B cell (primary cell): ENCODE data around the gene EMP1. TPM values are rescaled to one million over a fixed set of nuclear protein-coding genes. Genes with fewer than 3 reads are reported as not detected.

Experiments
- ATAC-seq: fragments of 200-7000 bp; cut with Tn5 transposase; one replicate; pipeline ENCODE4 v1.10.0; 2021; ENCODE audit warnings: low read depth, mild to moderate bottlenecking, moderate number of reproducible peaks, moderate library complexity
- CTCF ChIA-PET: fragments of 350-600 bp; sonication (Branson Sonifier 250); formaldehyde crosslinking; loops from one replicate; lab custom pipeline; 2021; ENCODE audit warnings: antibody characterized with exemption, inconsistent platforms; lab: Charles Lee
- POLR2A ChIA-PET: fragments of 350-600 bp; sonication (Branson Sonifier 250); formaldehyde crosslinking; loops from one replicate; lab custom pipeline; 2021; ENCODE audit warnings: antibody characterized with exemption; lab: Charles Lee
- DNase-seq: peaks from one replicate; pipeline ENCODE4 v3.0.0; 2013
- H2AFZ ChIP-seq: 2 replicates; pipeline ENCODE4 v1.6.1; 2012; ENCODE audit warnings: mild to moderate bottlenecking, low read depth, low read length; ENCODE audit not compliant: insufficient read depth, poor library complexity, severe bottlenecking
- H3K27ac ChIP-seq, 2 donors: 1 replicate in 1 of 2; 2 replicates in 1 of 2; pipeline ENCODE4 v1.5.1; 2012 to 2013; ENCODE audit warnings: low read length in 2 of 2, mild to moderate bottlenecking in 2 of 2, moderate library complexity in 1 of 2
- H3K27me3 ChIP-seq, 4 experiments: fragments of 200-600 bp in 1 of 4; sonication (generic) in 1 of 4; replicated peaks in 1 of 4; 1 replicate in 2 of 4; 2 replicates in 2 of 4; pipeline versions ENCODE4 v1.6.1 to v1.7.0; 2013 to 2016; ENCODE audit warnings: low read length in 3 of 4, mild to moderate bottlenecking in 2 of 4, mixed read lengths in 1 of 4, moderate library complexity in 1 of 4; ENCODE audit not compliant: insufficient read depth in 4 of 4, control insufficient read depth in 3 of 4; ENCODE audit errors: control extremely low read depth in 1 of 4
- H3K36me3 ChIP-seq, 2 experiments: replicated peaks in 1 of 2; 1 replicate in 1 of 2; 2 replicates in 1 of 2; pipeline versions ENCODE4 v1.6.1 to v1.7.1; 2013; ENCODE audit warnings: low read length in 1 of 2; ENCODE audit not compliant: insufficient read depth in 2 of 2, control insufficient read depth in 1 of 2; ENCODE audit errors: control extremely low read depth in 1 of 2, extremely low read depth in 1 of 2
- H3K4me1 ChIP-seq, 2 donors: fragments of 200-600 bp in 1 of 2; sonication (generic) in 1 of 2; 1 replicate in 1 of 2; 2 replicates in 1 of 2; pipeline versions ENCODE4 v1.5.1 to v1.6.1; 2013 to 2017; ENCODE audit warnings: low read length in 2 of 2; ENCODE audit not compliant: control insufficient read depth in 2 of 2, insufficient read depth in 2 of 2
- H3K4me2 ChIP-seq: replicated peaks from 2 replicates; pipeline ENCODE3; 2012; ENCODE audit warnings: mild to moderate bottlenecking, low read depth, low read length; ENCODE audit not compliant: poor library complexity, severe bottlenecking
- H3K4me3 ChIP-seq, 5 experiments: fragments of 200-600 bp in 1 of 5; sonication (generic) in 1 of 5; 1 replicate in 3 of 5; 2 replicates in 2 of 5; pipeline versions ENCODE4 v1.5.1 to v1.7.0; 2011 to 2016; ENCODE audit warnings: low read length in 4 of 5, mild to moderate bottlenecking in 4 of 5, low read depth in 2 of 5, control low read depth in 1 of 5, moderate library complexity in 1 of 5; ENCODE audit not compliant: insufficient read depth in 1 of 5; ENCODE audit errors: control extremely low read depth in 1 of 5, extremely low read depth in 1 of 5
- H3K79me2 ChIP-seq: fragments of 200-600 bp; sonication (generic); one replicate; pipeline ENCODE4 v1.6.0; 2016; ENCODE audit warnings: low read length; ENCODE audit not compliant: control insufficient read depth, insufficient read depth
- H3K9ac ChIP-seq: fragments of 200-600 bp; sonication (generic); 2 replicates; pipeline ENCODE4 v1.6.1; 2017; ENCODE audit warnings: mild to moderate bottlenecking, low read length, moderate library complexity
- H3K9me3 ChIP-seq, 3 donors: one replicate each; pipeline versions ENCODE4 v1.6.1 to v1.7.1; 2013; ENCODE audit warnings: low read length in 2 of 3; ENCODE audit not compliant: control insufficient read depth in 2 of 3, insufficient read depth in 1 of 3; ENCODE audit errors: control extremely low read depth in 1 of 3
- H4K20me1 ChIP-seq: 2 replicates; pipeline ENCODE4 v1.6.0; 2012; ENCODE audit warnings: mild to moderate bottlenecking, low read length; ENCODE audit not compliant: insufficient read depth, control insufficient read depth, poor library complexity, severe bottlenecking
- H3K27ac Mint-ChIP-seq: one replicate; pipeline ENCODE4 v1.8.0; 2021; ENCODE audit warnings: mixed read lengths
- H3K27me3 Mint-ChIP-seq: one replicate; pipeline ENCODE4 v1.8.0; 2021; ENCODE audit warnings: mixed read lengths
- H3K4me1 Mint-ChIP-seq: one replicate; pipeline ENCODE4 v1.8.0; 2021; ENCODE audit warnings: mixed read lengths
- H3K4me3 Mint-ChIP-seq: one replicate; pipeline ENCODE4 v1.8.0; 2021; ENCODE audit warnings: mixed read lengths
- H3K9me3 Mint-ChIP-seq: one replicate; pipeline ENCODE4 v1.8.0; 2022; ENCODE audit warnings: mixed read lengths; ENCODE audit not compliant: insufficient read depth
- EZH2 ChIP-seq: IDR thresholded peaks from 2 replicates; pipeline ENCODE4 v1.6.1; 2012; ENCODE audit warnings: borderline replicate concordance, low read depth, mild to moderate bottlenecking, moderate library complexity, low read length; ENCODE audit not compliant: insufficient read depth, poor library complexity, severe bottlenecking
- WGBS: methylation state at CpG from one replicate; pipeline ENCODE4 v1.1.5; 2013; ENCODE audit warnings: missing lambda C conversion rate; ENCODE audit not compliant: insufficient coverage; 5-methylcytosine and 5-hydroxymethylcytosine counted together
- intact Hi-C: fragments of 100-400 bp; cut with micrococcal nuclease; formaldehyde crosslinking; loops from one replicate; pipeline ENCODE4 v1.10.0; 2022
- polyA plus RNA-seq: library from polyadenylated mRNA; depleted of rRNA; stranded (reverse); fragments of >200 nt; gene quantifications from 2 replicates; pipeline ENCODE4 v1.2.3, GENCODE V29; 2012
- total RNA-seq, 2 donors: library from RNA; stranded (reverse); fragments of 120-200 nt in 1 of 2; gene quantifications; 1 replicate in 1 of 2; 2 replicates in 1 of 2; pipeline versions ENCODE4 v1.2.3 to v1.2.4, GENCODE V29; 2013 to 2022
- TF ChIP-seq, protein P1 (sequence below): fragments of 200-600 bp; IDR thresholded peaks from one replicate; pipeline ENCODE4 v1.8.0; 2022; ENCODE audit warnings: antibody characterized with exemption, mild to moderate bottlenecking

The EMP1 gene
- total and polyA plus RNA-seq, 2 donors (not counting 1 experiment from before 2014, with no cell fraction given) = 0.07 to 0.64 TPM

DNA sequence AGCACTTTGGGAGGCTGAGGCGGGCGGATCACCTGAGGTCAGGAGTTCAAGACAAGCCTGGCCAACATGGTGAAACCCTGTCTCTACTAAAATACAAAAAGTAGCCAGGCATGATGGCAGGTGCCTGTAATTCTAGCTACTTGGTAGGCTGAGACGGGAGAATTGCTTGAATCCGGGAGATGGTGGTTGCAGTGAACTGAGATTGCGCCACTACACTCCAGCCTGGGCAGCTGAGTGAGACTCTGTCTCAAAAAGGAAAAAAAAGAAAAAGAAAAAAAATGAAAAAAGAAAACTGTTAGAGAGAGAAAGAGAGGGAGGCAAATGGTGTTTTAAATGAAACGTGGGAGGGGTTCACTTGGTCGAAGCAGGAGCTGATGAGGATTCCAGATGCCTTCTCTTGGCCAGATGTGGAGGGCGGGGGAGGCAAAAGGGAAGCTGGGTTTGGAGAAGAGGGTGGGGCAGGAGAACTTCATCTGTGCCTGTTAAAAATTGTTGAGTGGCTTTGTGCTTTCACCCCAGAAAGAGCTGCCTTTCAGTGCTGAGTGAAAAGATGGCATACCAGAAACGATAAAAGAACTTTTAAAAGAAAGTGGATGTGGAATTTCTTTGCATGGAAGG lies 1.1 kb downstream of the EMP1 start:
- ATAC-seq (no peak), DNase-seq (no peak)
- TF ChIP-seq EZH2 = no peak
- TF ChIP-seq, protein P1, sequence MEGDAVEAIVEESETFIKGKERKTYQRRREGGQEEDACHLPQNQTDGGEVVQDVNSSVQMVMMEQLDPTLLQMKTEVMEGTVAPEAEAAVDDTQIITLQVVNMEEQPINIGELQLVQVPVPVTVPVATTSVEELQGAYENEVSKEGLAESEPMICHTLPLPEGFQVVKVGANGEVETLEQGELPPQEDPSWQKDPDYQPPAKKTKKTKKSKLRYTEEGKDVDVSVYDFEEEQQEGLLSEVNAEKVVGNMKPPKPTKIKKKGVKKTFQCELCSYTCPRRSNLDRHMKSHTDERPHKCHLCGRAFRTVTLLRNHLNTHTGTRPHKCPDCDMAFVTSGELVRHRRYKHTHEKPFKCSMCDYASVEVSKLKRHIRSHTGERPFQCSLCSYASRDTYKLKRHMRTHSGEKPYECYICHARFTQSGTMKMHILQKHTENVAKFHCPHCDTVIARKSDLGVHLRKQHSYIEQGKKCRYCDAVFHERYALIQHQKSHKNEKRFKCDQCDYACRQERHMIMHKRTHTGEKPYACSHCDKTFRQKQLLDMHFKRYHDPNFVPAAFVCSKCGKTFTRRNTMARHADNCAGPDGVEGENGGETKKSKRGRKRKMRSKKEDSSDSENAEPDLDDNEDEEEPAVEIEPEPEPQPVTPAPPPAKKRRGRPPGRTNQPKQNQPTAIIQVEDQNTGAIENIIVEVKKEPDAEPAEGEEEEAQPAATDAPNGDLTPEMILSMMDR = no peak
- H3K27ac ChIP-seq = no peak overlapping the region
- Mint-ChIP-seq H3K27ac (no peak overlapping the region), H3K9me3 (no peaks in the 10 kb centered on the region), H3K4me1 (peaks cover 30% of the 10 kb centered on the region), H3K27me3 (peaks cover 53% of the 10 kb centered on the region), H3K4me3 (peak overlapping the region; percentile 80)
- no peak overlapping the region for H3K4me3 ChIP-seq
- no peak overlapping the region for H3K4me2 ChIP-seq
- no peak overlapping the region for H3K9ac ChIP-seq
- no peak overlapping the region for H2AFZ ChIP-seq
- ChIA-PET POLR2A (no interaction called here), CTCF (interaction anchor here (1.5 to 4.4 kb wide), 2 partner anchors 11 to 14 kb away, joined by 4 to 21 read pairs; no protein-coding TSS in a partner anchor)
- H3K4me1 ChIP-seq = peaks cover 15 to 19% of the 10 kb centered on the region in 2 donors
- H4K20me1 ChIP-seq = no peaks in the 10 kb centered on the region
- H3K27me3 ChIP-seq = peaks cover 0 to 12% (median 2%) of the 10 kb centered on the region in 4 experiments
- no peaks in the 10 kb centered on the region for H3K9me3 ChIP-seq
- 55% methylated on average over 6 of the region's 9 CpGs for WGBS
- H3K79me2 ChIP-seq = no peaks in the 10 kb centered on the region
- no peaks in the 10 kb centered on the region for H3K36me3 ChIP-seq
- intact Hi-C loops = loop anchor here (2.0 to 5.0 kb wide), 3 partner anchors 25 to 197 kb away; partner anchors contain the start of gene HEBP1

DNA sequence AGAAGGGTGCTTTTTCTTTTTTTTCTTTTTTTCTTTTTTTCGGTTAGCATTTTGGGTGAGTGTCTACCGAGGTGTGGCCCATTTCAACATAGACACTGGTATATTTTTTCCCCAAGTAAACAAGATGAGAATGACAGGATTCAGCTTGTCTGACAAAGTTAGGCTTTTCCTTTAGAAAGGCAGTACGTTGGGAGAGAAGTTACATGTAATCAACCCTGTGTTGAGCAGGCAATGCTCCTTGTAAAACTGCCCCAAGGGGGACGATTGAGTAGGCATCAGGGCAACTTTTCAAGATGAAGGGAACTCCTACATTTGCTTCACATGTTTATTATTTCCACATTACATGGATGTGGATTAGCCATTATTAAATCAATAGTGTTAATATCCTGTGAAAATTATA lies 1.7 kb downstream of the EMP1 start:
- H3K9ac ChIP-seq = no peak overlapping the region
- Mint-ChIP-seq H3K27ac (no peak overlapping the region), H3K27me3 (peaks cover 53% of the 10 kb centered on the region), H3K4me1 (peaks cover 30% of the 10 kb centered on the region), H3K4me3 (no peak overlapping the region), H3K9me3 (no peaks in the 10 kb centered on the region)
- H3K79me2 ChIP-seq = no peaks in the 10 kb centered on the region
- CTCF ChIA-PET = interaction anchor here (1.5 to 4.4 kb wide), 2 partner anchors 11 to 14 kb away, joined by 4 to 21 read pairs; no protein-coding TSS in a partner anchor
- no peaks in the 10 kb centered on the region for H4K20me1 ChIP-seq
- peaks cover 0 to 12% (median 2%) of the 10 kb centered on the region in 4 experiments for H3K27me3 ChIP-seq
- H2AFZ ChIP-seq = no peak overlapping the region
- no peak for TF ChIP-seq EZH2
- TF ChIP-seq, protein P1 = no peak
- no peak overlapping the region for H3K27ac ChIP-seq
- 83% methylated on average over 1 of the region's 4 CpGs for whole genome bisulfite sequencing
- POLR2A ChIA-PET = no interaction called here
- H3K36me3 ChIP-seq = no peaks in the 10 kb centered on the region
- no peaks in the 10 kb centered on the region for H3K9me3 ChIP-seq
- no peak for ATAC-seq
- H3K4me2 ChIP-seq = no peak overlapping the region
- intact Hi-C loops = loop anchor here (5.0 kb wide), 1 partner anchor 36 kb away; no protein-coding TSS in a partner anchor
- no peak for DNase-seq
- no peak overlapping the region for H3K4me3 ChIP-seq
- H3K4me1 ChIP-seq = peaks cover 15 to 19% of the 10 kb centered on the region in 2 donors
